Measurements from ENCODE around the gene ACOT8. TPM values are rescaled to one million over a fixed set of nuclear protein-coding genes. Genes with fewer than 3 reads are reported as not detected.

ACOT8 gene
- total RNA-seq, 1 donor from 2014 or later, result 27.3 TPM

GRCh38 chr20:45899046-45899835 lies 42.0 kb upstream of the ACOT8 start:
- POLR2A ChIA-PET, result no interaction called here
- H3K4me3 Mint-ChIP-seq, result no peak overlapping the region
- no peak for TF ChIP-seq CTCF (IDR thresholded peaks at IDR 0.05)
- ATAC-seq (ENCODE audit: low read depth) (no peak), DNase-seq (no peak)
- CTCF ChIA-PET, result no interaction called here
- no peaks in the 10 kb centered on the region for H3K9me3 Mint-ChIP-seq
- H3K36me3 Mint-ChIP-seq (ENCODE audit: low read depth), result peaks cover 32% of the 10 kb centered on the region
- H3K27me3 Mint-ChIP-seq, result no peaks in the 10 kb centered on the region
- H3K4me1 Mint-ChIP-seq, result peaks cover 12% of the 10 kb centered on the region
- no peak overlapping the region for H3K27ac Mint-ChIP-seq
- intact Hi-C loops (cut with micrococcal nuclease), result no loop called here

GRCh38 chr20:45898285-45898684 lies 41.1 kb upstream of the ACOT8 start:
- ATAC-seq (ENCODE audit: low read depth), result no peak
- intact Hi-C loops (cut with micrococcal nuclease), result no loop called here
- POLR2A ChIA-PET, result no interaction called here
- Mint-ChIP-seq H3K4me3 (no peak overlapping the region), H3K36me3 (ENCODE audit: low read depth) (peaks cover 37% of the 10 kb centered on the region), H3K9me3 (no peaks in the 10 kb centered on the region), H3K27ac (no peak overlapping the region), H3K27me3 (no peaks in the 10 kb centered on the region), H3K4me1 (peaks cover 15% of the 10 kb centered on the region)
- CTCF ChIA-PET, result no interaction called here
- no peak for TF ChIP-seq CTCF (IDR thresholded peaks at IDR 0.05)
- no peak for DNase-seq

- ChIA-PET CTCF (no interaction called here), POLR2A (no interaction called here)
- DNase-seq, result no peak
Measured at GRCh38 chr20:45897692-45898091, 40.5 kb upstream of the ACOT8 start.

GRCh38 chr20:45897289-45897688 lies 40.1 kb upstream of the ACOT8 start:
- Mint-ChIP-seq H3K36me3 (ENCODE audit: low read depth) (peaks cover 40% of the 10 kb centered on the region), H3K27ac (no peak overlapping the region), H3K9me3 (no peaks in the 10 kb centered on the region), H3K4me3 (no peak overlapping the region), H3K4me1 (peaks cover 17% of the 10 kb centered on the region), H3K27me3 (no peaks in the 10 kb centered on the region)
- ChIA-PET POLR2A (interaction anchor here (0.7 kb wide), 1 partner anchor 14 kb away, joined by 4 read pairs; no protein-coding TSS in a partner anchor), CTCF (no interaction called here)
- intact Hi-C loops (cut with micrococcal nuclease), result no loop called here
- DNase-seq (no peak), ATAC-seq (ENCODE audit: low read depth) (no peak)
- TF ChIP-seq CTCF (IDR thresholded peaks at IDR 0.05), result no peak

More at GRCh38 chr20:45897692-45898091, 40.5 kb upstream of the ACOT8 start:
- Mint-ChIP-seq H3K27me3 (no peaks in the 10 kb centered on the region), H3K4me1 (peaks cover 17% of the 10 kb centered on the region), H3K4me3 (no peak overlapping the region), H3K36me3 (ENCODE audit: low read depth) (peaks cover 40% of the 10 kb centered on the region), H3K27ac (no peak overlapping the region), H3K9me3 (no peaks in the 10 kb centered on the region)
- ATAC-seq (ENCODE audit: low read depth), result no peak
- intact Hi-C loops (cut with micrococcal nuclease), result no loop called here
- TF ChIP-seq CTCF (IDR thresholded peaks at IDR 0.05), result no peak

GRCh38 chr20:45896641-45897161 lies 39.5 kb upstream of the ACOT8 start:
- Mint-ChIP-seq H3K27me3 (no peaks in the 10 kb centered on the region), H3K9me3 (no peaks in the 10 kb centered on the region), H3K36me3 (ENCODE audit: low read depth) (peaks cover 40% of the 10 kb centered on the region), H3K4me3 (no peak overlapping the region), H3K27ac (no peak overlapping the region), H3K4me1 (peaks cover 17% of the 10 kb centered on the region)
- no peak for ATAC-seq (ENCODE audit: low read depth)
- no peak for DNase-seq
- ChIA-PET CTCF (no interaction called here), POLR2A (interaction anchor here (0.7 to 0.8 kb wide), 2 partner anchors 9 to 14 kb away, joined by 4 read pairs; no protein-coding TSS in a partner anchor)
- intact Hi-C loops (cut with micrococcal nuclease), result no loop called here
- no peak for TF ChIP-seq CTCF (IDR thresholded peaks at IDR 0.05)
